Endodermal cell (in vitro differentiated cells): Measurements from ENCODE around the gene HYAL2. TPM values are rescaled to one million over a fixed set of nuclear protein-coding genes. Genes with fewer than 3 reads are reported as not detected.

Source experiments
- DNase-seq: peaks from one replicate; pipeline ENCODE4 v3.0.0-alpha.2; 2017
- H3K27ac ChIP-seq: 2 replicates; pipeline ENCODE4 v1.5.1; 2013; ENCODE audit warnings: mild to moderate bottlenecking, low read depth, low read length, moderate library complexity
- H3K27me3 ChIP-seq: 2 replicates; pipeline ENCODE4 v1.6.1; 2013; ENCODE audit warnings: mild to moderate bottlenecking, low read length, moderate library complexity; ENCODE audit not compliant: insufficient read depth, control insufficient read depth, poor library complexity, severe bottlenecking
- H3K36me3 ChIP-seq: 2 replicates; pipeline ENCODE4 v1.7.0; 2013; ENCODE audit warnings: mild to moderate bottlenecking, low read length, moderate library complexity; ENCODE audit not compliant: control insufficient read depth, insufficient read depth
- H3K4me1 ChIP-seq: one replicate; pipeline ENCODE4 v1.7.0; 2013; ENCODE audit warnings: low read length; ENCODE audit not compliant: control insufficient read depth, insufficient read depth
- H3K4me3 ChIP-seq: 2 replicates; pipeline ENCODE4 v1.5.1; 2013; ENCODE audit warnings: mild to moderate bottlenecking, low read length, moderate library complexity
- H3K9ac ChIP-seq: 2 replicates; pipeline ENCODE4 v1.6.1; 2013; ENCODE audit warnings: mild to moderate bottlenecking, low read length, moderate library complexity; ENCODE audit not compliant: poor library complexity, severe bottlenecking; ENCODE audit errors: extremely low read depth
- H3K9me3 ChIP-seq: 2 replicates; pipeline ENCODE4 v1.6.1; 2013; ENCODE audit warnings: mild to moderate bottlenecking, low read length, moderate library complexity; ENCODE audit not compliant: control insufficient read depth
- H3K27ac Mint-ChIP-seq: 2 replicates; pipeline ENCODE4 v1.8.0; 2020; ENCODE audit warnings: mixed read lengths
- H3K27me3 Mint-ChIP-seq: 2 replicates; pipeline ENCODE4 v1.8.0; 2021; ENCODE audit warnings: mild to moderate bottlenecking, mixed read lengths; ENCODE audit not compliant: insufficient read depth
- H3K36me3 Mint-ChIP-seq: 2 replicates; pipeline ENCODE4 v1.8.0; 2020; ENCODE audit warnings: low read depth, mixed read lengths
- H3K4me1 Mint-ChIP-seq: 2 replicates; pipeline ENCODE4 v1.8.0; 2020; ENCODE audit warnings: mixed read lengths
- H3K4me3 Mint-ChIP-seq: 2 replicates; pipeline ENCODE4 v1.8.0; 2020; ENCODE audit warnings: mild to moderate bottlenecking, moderate library complexity, mixed read lengths
- H3K9me3 Mint-ChIP-seq: 2 replicates; pipeline ENCODE4 v1.8.0; 2020; ENCODE audit warnings: mild to moderate bottlenecking, mixed read lengths
- WGBS, 2 experiments: methylation state at CpG; one replicate each; pipeline versions ENCODE4 v1.1.5 to v1.1.7; 2013; ENCODE audit warnings: missing lambda C conversion rate in 2 of 2, mixed read lengths in 1 of 2; ENCODE audit not compliant: insufficient coverage in 1 of 2, insufficient read length in 1 of 2; 5-methylcytosine and 5-hydroxymethylcytosine counted together
- total RNA-seq, 2 donors: library from RNA; stranded (reverse); fragmentation: NEBNext Ultra II Directional in 1 of 2; extraction: Animal tissue kit (Norgen Biotek cat#: 25700) in 1 of 2; gene quantifications; 2 replicates in 1 of 2; 3 replicates in 1 of 2; pipeline ENCODE4 v1.2.1, GENCODE V29; 2021
- TF ChIP-seq, protein P1 (sequence below): fragments of 200-600 bp; sonication (generic); conservative IDR thresholded peaks from 2 replicates; pipeline ENCODE4 v1.5.0; 2021; ENCODE audit warnings: antibody characterized with exemption, mild to moderate bottlenecking

The HYAL2 gene
- total RNA-seq, 2 donors from 2014 or later, result 55.3 to 61.1 TPM

DNA sequence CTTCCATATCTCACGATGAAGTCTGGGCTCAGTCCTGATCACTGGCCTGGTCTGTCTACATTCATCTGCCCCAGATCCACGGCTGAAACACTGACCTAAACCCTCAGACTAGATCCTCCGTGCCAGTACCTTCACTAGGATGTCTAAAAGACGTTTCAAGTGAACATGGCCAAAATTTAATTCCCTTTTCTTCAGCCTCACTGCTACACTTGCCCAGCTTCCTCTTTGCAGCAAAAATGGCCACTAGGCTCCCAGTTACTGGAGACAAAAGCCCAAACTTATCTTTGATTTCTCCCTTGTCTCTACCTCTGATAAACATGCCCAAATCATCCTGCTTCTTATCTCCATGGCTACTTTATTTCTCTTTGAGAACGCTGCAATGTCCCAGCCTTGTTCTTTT lies 16.4 kb upstream of the HYAL2 start:
- H3K27me3 Mint-ChIP-seq, result peaks cover 55% of the 10 kb centered on the region
- H3K4me3 Mint-ChIP-seq, result peak overlapping the region; percentile 80
- no peak overlapping the region for H3K4me3 ChIP-seq
- no peak for DNase-seq
- H3K9me3 ChIP-seq, result no peaks in the 10 kb centered on the region
- no peaks in the 10 kb centered on the region for H3K36me3 Mint-ChIP-seq
- WGBS, 2 experiments, result 91 to 100% methylated on average over 3 to 5 of the region's 5 CpGs
- H3K4me1 Mint-ChIP-seq, result peaks cover 10% of the 10 kb centered on the region
- peaks cover 4% of the 10 kb centered on the region for H3K36me3 ChIP-seq
- TF ChIP-seq, protein P1, sequence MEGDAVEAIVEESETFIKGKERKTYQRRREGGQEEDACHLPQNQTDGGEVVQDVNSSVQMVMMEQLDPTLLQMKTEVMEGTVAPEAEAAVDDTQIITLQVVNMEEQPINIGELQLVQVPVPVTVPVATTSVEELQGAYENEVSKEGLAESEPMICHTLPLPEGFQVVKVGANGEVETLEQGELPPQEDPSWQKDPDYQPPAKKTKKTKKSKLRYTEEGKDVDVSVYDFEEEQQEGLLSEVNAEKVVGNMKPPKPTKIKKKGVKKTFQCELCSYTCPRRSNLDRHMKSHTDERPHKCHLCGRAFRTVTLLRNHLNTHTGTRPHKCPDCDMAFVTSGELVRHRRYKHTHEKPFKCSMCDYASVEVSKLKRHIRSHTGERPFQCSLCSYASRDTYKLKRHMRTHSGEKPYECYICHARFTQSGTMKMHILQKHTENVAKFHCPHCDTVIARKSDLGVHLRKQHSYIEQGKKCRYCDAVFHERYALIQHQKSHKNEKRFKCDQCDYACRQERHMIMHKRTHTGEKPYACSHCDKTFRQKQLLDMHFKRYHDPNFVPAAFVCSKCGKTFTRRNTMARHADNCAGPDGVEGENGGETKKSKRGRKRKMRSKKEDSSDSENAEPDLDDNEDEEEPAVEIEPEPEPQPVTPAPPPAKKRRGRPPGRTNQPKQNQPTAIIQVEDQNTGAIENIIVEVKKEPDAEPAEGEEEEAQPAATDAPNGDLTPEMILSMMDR, result no peak
- H3K27ac ChIP-seq, result no peak overlapping the region
- peaks cover 10% of the 10 kb centered on the region for H3K4me1 ChIP-seq
- H3K27me3 ChIP-seq, result peaks cover 56% of the 10 kb centered on the region
- no peak overlapping the region for H3K27ac Mint-ChIP-seq
- no peak overlapping the region for H3K9ac ChIP-seq
- no peaks in the 10 kb centered on the region for H3K9me3 Mint-ChIP-seq

DNA sequence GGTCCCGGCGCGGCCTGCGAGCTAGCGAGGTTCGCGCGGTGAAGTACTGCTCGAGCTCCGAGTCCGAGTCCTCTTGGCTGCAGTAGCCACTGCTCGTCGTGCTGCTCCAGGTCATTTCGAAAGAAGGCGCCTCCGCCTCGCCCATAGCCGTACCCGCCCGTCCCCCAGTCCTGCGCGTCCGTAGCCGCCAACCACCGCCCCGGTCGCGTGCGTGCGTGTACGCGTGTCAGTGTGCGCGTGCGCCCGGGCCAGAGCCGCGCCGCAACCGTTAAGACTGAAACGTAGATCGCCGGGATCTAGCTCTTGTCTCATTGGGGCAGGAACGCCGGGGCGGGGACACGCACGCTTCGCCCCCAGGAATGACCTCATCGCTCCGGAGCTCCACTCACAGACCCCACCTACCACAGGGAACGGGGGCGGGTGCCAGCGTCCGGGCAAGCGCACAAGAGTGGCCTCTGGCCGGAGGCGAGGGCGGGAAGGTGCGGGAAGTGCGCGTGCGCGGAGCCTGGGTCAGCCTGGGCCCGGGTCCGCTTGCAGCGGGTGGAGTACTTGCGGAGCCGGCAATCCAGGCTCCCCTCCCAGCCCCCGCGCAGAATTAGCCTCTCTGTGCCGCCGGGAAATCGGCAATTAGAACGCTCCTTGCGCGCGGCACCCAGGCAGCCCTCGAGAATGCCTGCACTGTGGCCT lies 14.8 kb upstream of the HYAL2 start:
- H3K4me1 Mint-ChIP-seq, result peaks cover 10% of the 10 kb centered on the region
- H3K27me3 Mint-ChIP-seq, result peaks cover 41% of the 10 kb centered on the region
- H3K9me3 ChIP-seq, result no peaks in the 10 kb centered on the region
- TF ChIP-seq, protein P1, result no peak
- H3K9ac ChIP-seq, result peak overlapping the region; percentile 64
- 0 to 1% methylated on average over 13 to 79 of the region's 79 CpGs for WGBS, 2 experiments
- H3K27ac ChIP-seq, result peak overlapping the region; percentile 67
- peaks cover 6% of the 10 kb centered on the region for H3K36me3 Mint-ChIP-seq
- peak overlapping the region; percentile 98 for H3K27ac Mint-ChIP-seq
- DNase-seq, result peak; percentile 100
- H3K4me1 ChIP-seq, result peaks cover 10% of the 10 kb centered on the region
- no peaks in the 10 kb centered on the region for H3K9me3 Mint-ChIP-seq
- peaks cover 43% of the 10 kb centered on the region for H3K27me3 ChIP-seq
- peak overlapping the region; percentile 92 for H3K4me3 ChIP-seq
- H3K36me3 ChIP-seq, result peaks cover 10% of the 10 kb centered on the region
- H3K4me3 Mint-ChIP-seq, result peak overlapping the region; percentile 80

DNA sequence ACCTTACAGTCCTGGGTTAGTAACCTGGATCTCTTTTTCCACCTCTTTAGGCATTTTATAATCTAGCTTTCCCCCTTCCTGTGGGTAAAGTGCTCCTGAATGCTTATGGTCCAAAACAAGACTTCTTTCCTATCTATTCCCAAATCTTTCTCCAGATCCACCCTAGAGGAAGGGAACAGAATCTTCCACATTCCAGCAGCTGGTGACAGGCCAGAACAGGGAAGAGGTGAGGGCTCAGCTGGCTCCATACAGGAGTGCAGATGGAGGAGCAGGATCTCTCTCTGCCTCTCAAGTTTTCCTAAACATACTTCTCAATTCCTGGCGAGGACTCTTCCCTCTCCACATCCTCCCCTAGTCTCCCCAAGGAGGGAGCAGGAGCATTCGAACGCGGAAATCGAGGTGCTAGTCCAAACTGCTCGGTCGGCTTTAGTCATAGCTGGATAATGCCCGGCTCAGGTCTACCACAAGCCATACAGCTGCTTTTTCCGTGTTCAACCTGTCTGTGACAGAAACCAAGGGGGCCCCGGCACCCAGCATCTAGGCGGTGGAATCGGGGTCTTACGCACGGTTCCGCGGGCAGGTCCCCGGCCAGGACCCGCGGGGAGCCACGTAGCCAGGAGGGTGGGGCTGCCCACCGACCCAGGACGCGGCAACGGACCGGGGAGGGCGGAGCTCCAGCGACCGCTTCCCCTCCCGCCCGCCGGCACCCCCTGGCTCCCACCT lies 14.1 kb upstream of the HYAL2 start:
- H3K4me1 ChIP-seq, result peaks cover 10% of the 10 kb centered on the region
- peaks cover 10% of the 10 kb centered on the region for H3K4me1 Mint-ChIP-seq
- peak overlapping the region; percentile 98 for H3K27ac Mint-ChIP-seq
- no peak for DNase-seq
- peak overlapping the region; percentile 67 for H3K27ac ChIP-seq
- H3K9me3 ChIP-seq, result no peaks in the 10 kb centered on the region
- H3K36me3 ChIP-seq, result peaks cover 17% of the 10 kb centered on the region
- peak overlapping the region; percentile 64 for H3K9ac ChIP-seq
- 0% methylated on average over 15 to 31 of the region's 31 CpGs for WGBS, 2 experiments
- peaks cover 36% of the 10 kb centered on the region for H3K27me3 ChIP-seq
- H3K36me3 Mint-ChIP-seq, result peaks cover 10% of the 10 kb centered on the region
- H3K9me3 Mint-ChIP-seq, result no peaks in the 10 kb centered on the region
- TF ChIP-seq, protein P1, result peak; percentile 50
- peak overlapping the region; percentile 92 for H3K4me3 ChIP-seq
- H3K27me3 Mint-ChIP-seq, result peaks cover 34% of the 10 kb centered on the region
- peak overlapping the region; percentile 80 for H3K4me3 Mint-ChIP-seq
